ENCODE measurements around the gene SAMSN1.
A peak's percentile ranks its signal among the peaks of the same experiment; 100 is the strongest.

The SAMSN1 gene

DNA sequence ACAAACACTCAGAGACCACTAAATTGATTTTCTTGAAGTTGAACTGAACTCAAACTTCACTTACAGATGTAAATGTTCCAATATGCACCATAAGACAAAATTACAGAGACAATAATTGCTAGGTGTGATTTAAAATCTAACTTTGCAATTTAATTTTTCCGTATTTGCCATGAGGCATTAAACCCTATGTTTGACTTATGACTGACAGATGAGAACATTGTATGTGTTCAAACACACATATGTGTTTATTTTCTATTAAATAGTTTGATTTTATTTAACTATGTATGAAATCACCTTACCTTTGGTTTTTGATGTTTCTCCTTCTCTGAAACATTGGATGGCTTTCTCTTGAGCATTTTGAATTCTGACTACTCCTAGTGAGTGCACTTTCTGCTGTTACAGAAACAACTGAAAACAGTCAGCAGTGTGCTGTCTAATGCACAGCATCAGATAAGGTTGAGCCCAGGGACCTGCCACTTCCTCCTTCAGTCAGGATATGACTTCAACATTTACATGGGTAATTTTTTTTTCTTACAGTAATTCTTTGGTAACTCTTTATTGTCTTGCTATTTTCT, at the start of gene SAMSN1:
TSS of gene SAMSN1 (minus strand) at position 410 of the 575 bp plus-strand sequence. CDS start at position 356, 54 bp downstream.
- DNase-seq (ENCODE audit: low read depth), result peak; percentile 81

DNA sequence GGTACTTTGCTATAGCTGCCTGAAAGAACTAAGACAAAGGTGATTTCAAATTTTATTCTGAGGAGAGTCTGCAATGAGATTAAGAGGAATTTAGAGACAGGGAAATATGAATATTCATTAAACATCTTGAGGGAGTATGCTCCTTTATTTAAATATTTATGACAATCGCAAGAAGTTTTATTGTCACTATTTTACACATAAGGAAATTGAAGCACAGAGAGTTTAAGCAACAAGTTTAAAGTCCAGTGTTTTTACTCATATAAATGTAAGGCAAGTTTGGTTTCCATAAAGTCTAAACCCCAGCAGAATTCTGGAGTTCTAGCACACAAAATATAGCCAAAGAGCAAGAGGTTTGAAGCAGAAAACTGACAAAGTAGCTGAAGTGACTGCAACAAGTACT, 49.3 kb upstream of the SAMSN1 start:
- DNase-seq (ENCODE audit: low read depth), result no peak

DNA sequence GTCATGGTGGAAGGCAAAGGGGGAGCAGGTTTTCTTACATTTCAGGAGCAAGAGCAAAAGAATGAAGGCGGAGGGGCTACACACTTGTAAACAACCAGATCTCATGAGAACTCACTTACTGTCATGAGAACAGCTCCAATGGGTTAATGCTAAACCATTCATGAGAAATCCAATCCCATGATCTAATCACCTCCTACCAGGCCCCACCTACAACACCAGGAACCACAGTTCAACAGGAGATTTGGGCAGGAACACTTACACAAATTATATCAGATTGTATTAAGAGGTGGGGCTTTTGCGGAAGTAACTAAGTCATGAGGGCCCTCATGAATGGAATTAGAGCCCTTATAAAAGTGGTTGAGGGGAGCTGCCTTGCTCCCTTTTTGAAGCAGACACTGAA, 48.9 kb upstream of the SAMSN1 start:
- DNase-seq (ENCODE audit: low read depth), result no peak

- no peak for DNase-seq (ENCODE audit: low read depth)
Measured at GRCh38 chr21:14593230-14593629, 47.1 kb upstream of the SAMSN1 start.

DNA sequence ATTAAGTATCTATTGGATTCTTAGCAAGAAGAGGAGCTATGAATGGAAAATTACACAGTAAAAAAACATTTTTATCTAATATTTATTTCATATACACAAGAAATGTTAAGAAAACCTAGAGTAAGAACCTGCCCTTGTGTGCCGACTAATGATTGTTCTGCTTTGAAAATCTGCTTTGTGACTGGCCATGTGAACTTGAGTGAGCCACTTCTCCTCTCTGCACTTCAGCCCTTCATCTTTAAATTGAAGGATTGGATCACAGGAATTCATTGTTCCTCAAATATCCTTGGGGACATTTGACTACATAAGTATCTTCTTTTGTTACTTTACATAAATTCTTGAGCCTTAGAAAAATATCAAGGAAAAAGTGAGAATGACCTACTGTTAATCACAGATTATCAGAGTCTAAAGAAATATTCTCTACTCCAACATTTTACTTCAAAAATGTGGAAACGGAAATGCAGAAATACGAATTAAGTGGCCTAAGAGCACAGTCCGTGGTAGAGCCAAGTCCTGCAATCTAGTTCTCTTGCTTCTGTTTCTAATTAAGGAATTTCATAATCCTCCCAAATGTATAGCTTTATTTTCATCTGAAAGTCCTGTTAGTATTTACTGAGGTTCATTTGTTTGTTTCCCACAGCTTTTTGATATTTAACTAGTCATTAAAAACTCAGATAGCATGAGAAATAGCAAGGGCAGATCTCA, 46.3 kb upstream of the SAMSN1 start:
- no peak for DNase-seq (ENCODE audit: low read depth)

DNA sequence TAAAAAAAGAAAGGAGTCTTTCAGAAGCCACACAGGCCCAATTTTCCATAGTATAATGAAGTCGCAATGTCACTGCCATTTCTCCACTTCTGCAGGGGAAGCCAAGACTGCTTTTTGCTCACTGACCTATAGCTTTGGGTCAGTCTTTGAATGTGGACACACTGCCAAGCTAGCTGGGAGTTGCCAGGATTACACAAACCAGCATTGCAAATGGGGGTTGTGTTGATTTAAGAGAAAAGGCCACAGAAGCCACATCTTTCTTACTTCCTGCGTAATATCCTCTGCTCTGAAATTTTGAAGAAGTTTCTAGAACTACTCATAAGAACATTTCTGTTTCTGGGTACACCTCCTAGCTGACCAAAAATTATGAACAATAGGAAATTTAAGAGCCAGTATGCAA, 45.8 kb upstream of the SAMSN1 start:
- DNase-seq (ENCODE audit: low read depth), result no peak

- no peak for DNase-seq (ENCODE audit: low read depth)
Measured at GRCh38 chr21:14591377-14591776, 45.3 kb upstream of the SAMSN1 start.

DNA sequence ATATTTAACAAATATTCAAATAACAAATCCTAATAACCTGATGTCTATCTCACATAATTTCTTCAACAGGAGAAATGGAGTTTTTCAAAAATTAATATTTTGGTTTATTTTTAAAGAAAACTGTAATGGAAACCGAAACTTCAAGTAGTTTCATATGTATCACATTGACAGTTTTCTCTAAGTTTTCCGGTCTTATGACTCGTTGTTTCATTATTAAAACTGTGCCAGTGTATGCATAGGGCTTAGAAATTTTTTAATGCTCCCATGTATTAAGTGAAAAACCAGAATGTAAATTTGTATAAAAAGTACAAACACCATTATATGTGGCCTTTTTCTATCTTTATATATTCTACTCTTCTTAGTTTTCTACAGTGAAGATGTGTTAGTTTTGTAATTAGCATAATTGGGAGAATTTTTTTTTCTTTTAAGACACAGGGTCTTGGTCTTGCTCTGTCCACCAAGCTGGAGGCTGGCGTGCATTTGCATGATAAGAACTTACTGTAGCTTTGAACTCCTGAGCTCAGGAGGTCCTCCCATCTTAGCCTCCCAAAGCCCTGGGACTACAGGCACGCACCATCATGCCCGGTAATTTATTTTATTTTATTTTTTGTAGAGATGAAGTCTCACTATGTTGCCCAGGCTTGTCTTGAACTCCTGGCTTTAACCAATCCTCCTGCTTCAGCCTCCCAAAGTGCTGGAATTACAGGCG, 43.9 kb upstream of the SAMSN1 start:
- no peak for DNase-seq (ENCODE audit: low read depth)

DNA sequence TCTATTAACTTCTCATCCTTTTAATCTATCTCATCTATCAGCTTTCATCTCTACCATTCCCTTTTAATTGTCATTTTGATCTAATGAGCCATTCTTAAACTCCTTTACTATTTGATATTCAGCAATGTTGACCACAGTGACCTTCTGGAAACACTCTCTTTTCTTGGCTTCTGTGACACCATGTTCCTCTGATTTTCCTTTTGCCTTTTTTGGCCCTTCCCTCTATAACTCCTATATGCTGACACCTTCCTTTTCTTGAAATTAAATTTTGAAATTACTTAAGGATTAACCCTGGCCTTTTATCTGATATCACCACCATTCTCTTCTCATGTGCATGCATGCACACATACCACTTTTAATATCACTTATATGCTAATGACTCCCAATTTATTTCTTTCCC, 41.2 kb upstream of the SAMSN1 start:
- no peak for DNase-seq (ENCODE audit: low read depth)

- DNase-seq (ENCODE audit: low read depth), result no peak
Measured at GRCh38 chr21:14585122-14585521, 39.0 kb upstream of the SAMSN1 start.

GRCh38 chr21:14584357-14585095, 38.4 kb upstream of the SAMSN1 start:
- no peak for DNase-seq (ENCODE audit: low read depth)

DNA sequence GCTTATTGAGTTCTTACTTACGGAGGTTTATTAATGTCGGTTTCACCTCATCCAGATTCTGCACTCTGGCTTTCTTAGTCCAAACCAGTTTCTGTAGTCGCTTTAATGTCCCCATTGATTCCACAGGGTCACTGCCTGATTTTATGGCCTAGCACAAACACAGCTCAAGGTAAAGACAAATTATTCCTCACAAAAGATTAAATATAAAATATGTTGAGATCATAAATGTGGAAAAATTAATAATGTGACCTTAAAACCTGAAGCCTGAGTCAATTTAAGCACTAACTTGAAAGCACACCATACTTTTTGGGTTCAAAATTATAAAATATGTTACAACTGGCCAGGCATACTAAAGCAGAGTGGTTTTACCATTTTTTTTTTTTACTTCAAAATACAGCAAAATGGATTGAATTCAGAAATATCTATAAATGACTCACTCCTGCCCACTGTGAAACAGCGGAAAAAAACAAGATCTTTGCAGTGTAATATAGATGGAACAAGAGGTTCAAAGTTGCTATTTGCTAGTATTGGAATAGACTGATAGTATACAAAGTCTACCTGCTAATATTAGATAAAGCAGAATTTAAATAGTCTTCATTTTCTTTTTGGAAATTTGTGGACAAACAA, 37.6 kb upstream of the SAMSN1 start:
- no peak for DNase-seq (ENCODE audit: low read depth)

- no peak for DNase-seq (ENCODE audit: low read depth)
Measured at GRCh38 chr21:14582934-14583628, 37.0 kb upstream of the SAMSN1 start.

DNA sequence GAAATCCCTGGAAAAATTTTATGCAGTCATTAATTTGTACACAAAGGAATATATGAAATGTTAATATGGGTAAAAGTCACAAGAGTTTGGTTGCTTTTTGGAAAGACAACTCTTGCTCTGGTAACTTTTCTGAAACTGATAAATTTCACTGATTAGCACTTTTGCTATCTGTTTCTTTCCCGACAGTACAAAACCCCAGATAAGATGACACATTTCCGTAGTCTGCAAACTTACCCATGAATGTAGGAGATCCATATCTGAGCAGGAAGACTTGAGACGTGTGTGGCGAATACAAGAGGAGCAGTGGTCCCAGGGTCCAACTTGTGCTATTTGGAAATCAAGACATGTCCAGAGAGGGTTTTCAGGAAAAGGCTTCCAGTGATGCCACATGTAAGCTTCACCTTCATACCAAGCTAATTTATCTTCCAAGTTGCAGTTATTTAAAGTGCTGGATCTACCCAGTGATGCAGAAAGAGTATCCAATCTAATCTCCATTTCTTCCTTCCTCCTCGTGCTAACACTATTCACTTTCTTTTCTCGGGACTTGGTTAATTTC, 35.9 kb upstream of the SAMSN1 start:
- DNase-seq (ENCODE audit: low read depth), result peak; percentile 58

GRCh38 chr21:14573244-14573643, 27.1 kb upstream of the SAMSN1 start:
- DNase-seq (ENCODE audit: low read depth), result no peak

- no peak for DNase-seq (ENCODE audit: low read depth)
Measured at GRCh38 chr21:14572204-14572780, 26.2 kb upstream of the SAMSN1 start.

- no peak for DNase-seq (ENCODE audit: low read depth)
Measured at GRCh38 chr21:14569868-14570267, 23.8 kb upstream of the SAMSN1 start.

GRCh38 chr21:14569026-14569621, 23.0 kb upstream of the SAMSN1 start:
- no peak for DNase-seq (ENCODE audit: low read depth)

DNA sequence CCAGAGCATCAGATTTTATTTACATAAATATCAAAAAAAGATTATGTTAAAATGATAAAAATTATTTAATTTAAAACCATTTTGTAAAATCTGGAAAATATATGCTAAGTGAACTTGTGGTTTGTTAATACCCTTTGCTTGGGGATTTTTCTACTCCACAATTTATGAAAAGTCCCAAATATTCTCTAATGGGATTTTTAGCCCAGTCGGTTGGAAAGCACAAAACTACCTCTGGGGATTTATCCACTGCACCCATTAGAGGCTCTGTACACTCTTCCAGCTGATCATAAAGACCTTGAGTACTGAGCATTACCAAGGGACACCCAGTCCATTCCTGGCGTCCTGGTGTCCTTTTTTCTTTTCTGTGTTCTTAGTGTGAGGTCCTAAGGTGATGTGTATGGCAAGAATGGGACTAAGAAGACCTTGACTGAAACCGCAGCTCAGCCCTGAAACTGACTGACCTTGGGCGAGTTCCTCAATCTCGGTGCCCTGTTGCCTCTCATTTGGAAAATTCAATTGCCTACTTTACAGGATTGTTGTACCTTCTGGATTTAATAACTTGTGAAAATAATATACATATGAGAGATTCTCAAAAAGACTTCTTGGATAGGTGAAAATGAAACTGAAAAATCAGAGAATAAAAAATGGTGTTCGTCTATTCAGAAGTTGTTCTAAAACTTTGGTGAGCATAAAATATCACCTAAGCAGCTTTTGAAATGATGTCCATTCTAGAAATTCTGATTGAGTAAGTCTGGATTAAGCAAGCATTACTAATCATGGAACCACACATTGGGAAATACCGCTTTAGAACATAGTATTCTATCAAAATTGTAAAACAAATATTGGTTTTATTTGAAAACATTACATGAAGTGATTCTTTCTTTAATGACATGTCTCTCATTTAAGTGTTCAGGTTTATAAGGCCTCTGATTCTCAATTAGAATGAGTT, 21.5 kb upstream of the SAMSN1 start:
- no peak for DNase-seq (ENCODE audit: low read depth)
